HepG2 (cell line): Measurements from ENCODE around the gene ACSS3.

Experiments
- DRAP1 ChIP-seq: IDR thresholded peaks from 2 replicates; pipeline ENCODE4 v1.6.1; 2016; ENCODE audit warnings: missing genetic modification reagents, missing compliant biosample characterization
- ELF4 ChIP-seq: sonication (generic); formaldehyde crosslinking; IDR thresholded peaks from 2 replicates; pipeline ENCODE4 v1.5.0; 2020; ENCODE audit warnings: missing genetic modification reagents, mild to moderate bottlenecking, moderate library complexity, borderline replicate concordance
- ZNF503 ChIP-seq: sonication (generic); formaldehyde crosslinking; IDR thresholded peaks from 2 replicates; pipeline ENCODE4 v1.4.0; 2020; ENCODE audit warnings: missing genetic modification reagents

GRCh38 chr12:81094718-81095360, 17.0 kb downstream of the ACSS3 start:
- no peak for TF ChIP-seq ELF4 (CRISPR knock-in tag)
- TF ChIP-seq DRAP1 (CRISPR knock-in tag), result no peak
- TF ChIP-seq ZNF503, result no peak
